HG02642 (cell line): ENCODE data around the gene AHCTF1.
A peak's percentile ranks its signal among the peaks of the same experiment; 100 is the strongest.

Experiments
- ATAC-seq: cut with Tn5 transposase; IDR thresholded peaks from one replicate; pipeline ENCODE4 v1.9.1; 2021; ENCODE audit warnings: mild to moderate bottlenecking; ENCODE audit not compliant: unreplicated experiment, poor library complexity

The AHCTF1 gene

GRCh38 chr1:246931549-246932365 is at the start of gene AHCTF1:
Gene AHCTF1 (minus strand): TSS chr1:246931948. CDS start chr1:246918370, 13,578 bp downstream.
- peak; percentile 92 for ATAC-seq

GRCh38 chr1:246978785-246979184 is 47.0 kb upstream of the AHCTF1 start:
- no peak for ATAC-seq

- ATAC-seq = no peak
Measured at GRCh38 chr1:246978281-246978680, 46.5 kb upstream of the AHCTF1 start.

- no peak for ATAC-seq
Measured at GRCh38 chr1:246971969-246972368, 40.2 kb upstream of the AHCTF1 start.

GRCh38 chr1:246971090-246971721 is 39.5 kb upstream of the AHCTF1 start:
- ATAC-seq = no peak

GRCh38 chr1:246969621-246970020 is 37.9 kb upstream of the AHCTF1 start:
- no peak for ATAC-seq

GRCh38 chr1:246966502-246966901 is 34.8 kb upstream of the AHCTF1 start:
- no peak for ATAC-seq

GRCh38 chr1:246959944-246960693 is 28.4 kb upstream of the AHCTF1 start:
- ATAC-seq = no peak

- no peak for ATAC-seq
Measured at GRCh38 chr1:246954126-246954525, 22.4 kb upstream of the AHCTF1 start.

GRCh38 chr1:246951413-246951812 is 19.7 kb upstream of the AHCTF1 start:
- no peak for ATAC-seq

- no peak for ATAC-seq
Measured at GRCh38 chr1:246949956-246950355, 18.2 kb upstream of the AHCTF1 start.

- no peak for ATAC-seq
Measured at GRCh38 chr1:246947255-246947654, 15.5 kb upstream of the AHCTF1 start.

- no peak for ATAC-seq
Measured at GRCh38 chr1:246946366-246946765, 14.6 kb upstream of the AHCTF1 start.

GRCh38 chr1:246934765-246935164 is 3.0 kb upstream of the AHCTF1 start:
- no peak for ATAC-seq

- no peak for ATAC-seq
Measured at GRCh38 chr1:246933893-246934292, 2.1 kb upstream of the AHCTF1 start.

- no peak for ATAC-seq
Measured at GRCh38 chr1:246932366-246932700, 585 bp upstream of the AHCTF1 start.

- peak; percentile 21 for ATAC-seq
Measured at GRCh38 chr1:246930830-246931548, 759 bp downstream of the AHCTF1 start.

- ATAC-seq = no peak
Measured at GRCh38 chr1:246925997-246926626, 5.6 kb downstream of the AHCTF1 start.

GRCh38 chr1:246923900-246924299 is 7.8 kb downstream of the AHCTF1 start:
- ATAC-seq = no peak

- no peak for ATAC-seq
Measured at GRCh38 chr1:246923482-246923881, 8.3 kb downstream of the AHCTF1 start.
